Epithelial cell of proximal tubule (primary cell): ENCODE data around the gene CRABP2. TPM values are rescaled to one million over a fixed set of nuclear protein-coding genes. Genes with fewer than 3 reads are reported as not detected.

Source experiments
- DNase-seq: peaks from one replicate; pipeline ENCODE4 v3.0.0-alpha.2; 2011; ENCODE audit warnings: low read depth
- H3K4me3 ChIP-seq: 2 replicates; pipeline ENCODE4 v1.5.1; 2011; ENCODE audit warnings: low read depth, mild to moderate bottlenecking, low read length
- total RNA-seq: library from RNA; depleted of rRNA; stranded (reverse); fragments of >200 nt; gene quantifications from 2 replicates; pipeline ENCODE4 v1.2.3, GENCODE V29; 2015
- TF ChIP-seq, protein P1 (sequence below): conservative IDR thresholded peaks from 2 replicates; pipeline ENCODE4 v1.5.1; 2012; ENCODE audit warnings: low read depth, mild to moderate bottlenecking, low read length

CRABP2 gene
- total RNA-seq, 1 donor from 2014 or later, result 77.1 TPM

DNA sequence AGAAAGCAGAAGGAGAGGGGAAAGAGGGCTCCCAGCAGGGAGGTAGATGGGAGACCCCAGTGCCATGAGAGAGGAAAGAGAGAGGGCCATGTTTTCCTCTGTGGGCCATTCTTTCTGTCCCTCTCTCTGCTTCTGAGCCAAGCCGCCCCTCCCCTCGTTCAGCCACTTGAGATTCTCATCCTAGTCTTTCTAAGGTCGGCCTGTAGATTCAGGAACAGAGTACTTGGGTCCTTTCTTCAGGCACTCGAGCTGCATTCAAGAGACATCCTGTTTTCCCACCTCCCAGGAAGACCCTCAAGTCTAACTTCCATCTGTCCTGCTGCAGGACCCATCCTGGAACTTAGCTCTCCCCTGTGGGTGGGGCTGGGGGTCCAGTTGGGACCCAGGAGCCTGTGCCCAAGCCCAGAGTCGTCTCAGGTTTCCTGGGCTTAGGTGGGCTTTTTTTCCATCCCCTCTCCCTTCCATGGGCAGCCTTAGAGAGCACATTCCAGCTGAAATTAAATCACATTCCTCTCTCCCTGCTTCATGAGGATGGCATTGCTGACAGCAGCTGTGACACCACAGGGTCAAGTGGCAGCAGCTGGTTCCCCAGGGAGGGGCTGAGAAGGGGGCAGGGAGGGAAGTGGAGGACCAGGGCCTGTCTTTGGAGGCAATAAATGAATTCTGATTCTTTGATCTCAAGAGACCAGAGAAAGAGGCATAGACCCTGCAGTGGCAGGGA, 41.2 kb downstream of the CRABP2 start:
- H3K4me3 ChIP-seq, result no peak overlapping the region
- DNase-seq, result no peak
- TF ChIP-seq, protein P1, sequence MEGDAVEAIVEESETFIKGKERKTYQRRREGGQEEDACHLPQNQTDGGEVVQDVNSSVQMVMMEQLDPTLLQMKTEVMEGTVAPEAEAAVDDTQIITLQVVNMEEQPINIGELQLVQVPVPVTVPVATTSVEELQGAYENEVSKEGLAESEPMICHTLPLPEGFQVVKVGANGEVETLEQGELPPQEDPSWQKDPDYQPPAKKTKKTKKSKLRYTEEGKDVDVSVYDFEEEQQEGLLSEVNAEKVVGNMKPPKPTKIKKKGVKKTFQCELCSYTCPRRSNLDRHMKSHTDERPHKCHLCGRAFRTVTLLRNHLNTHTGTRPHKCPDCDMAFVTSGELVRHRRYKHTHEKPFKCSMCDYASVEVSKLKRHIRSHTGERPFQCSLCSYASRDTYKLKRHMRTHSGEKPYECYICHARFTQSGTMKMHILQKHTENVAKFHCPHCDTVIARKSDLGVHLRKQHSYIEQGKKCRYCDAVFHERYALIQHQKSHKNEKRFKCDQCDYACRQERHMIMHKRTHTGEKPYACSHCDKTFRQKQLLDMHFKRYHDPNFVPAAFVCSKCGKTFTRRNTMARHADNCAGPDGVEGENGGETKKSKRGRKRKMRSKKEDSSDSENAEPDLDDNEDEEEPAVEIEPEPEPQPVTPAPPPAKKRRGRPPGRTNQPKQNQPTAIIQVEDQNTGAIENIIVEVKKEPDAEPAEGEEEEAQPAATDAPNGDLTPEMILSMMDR, result no peak

DNA sequence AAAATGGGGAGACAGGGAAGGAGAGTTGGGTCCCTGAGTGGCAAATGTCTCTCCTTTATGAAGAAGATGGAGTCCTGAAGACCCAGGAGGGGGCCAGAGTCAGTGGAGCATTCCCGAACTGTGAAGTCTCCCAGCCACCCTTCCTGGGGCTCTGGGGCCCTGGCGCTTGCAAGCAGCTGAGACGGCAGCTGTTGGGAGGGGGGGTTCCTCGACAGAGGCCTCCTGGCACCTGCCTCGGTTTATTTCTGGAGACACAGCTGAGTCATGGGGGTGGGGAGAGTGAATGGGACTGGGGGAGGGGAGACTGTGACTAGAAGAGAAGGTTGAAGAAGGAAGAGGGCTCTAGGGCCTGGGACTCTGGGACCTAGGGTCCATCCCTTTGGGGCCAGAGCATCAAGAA, 42.2 kb downstream of the CRABP2 start:
- TF ChIP-seq, protein P1, result no peak
- H3K4me3 ChIP-seq, result no peak overlapping the region
- no peak for DNase-seq

DNA sequence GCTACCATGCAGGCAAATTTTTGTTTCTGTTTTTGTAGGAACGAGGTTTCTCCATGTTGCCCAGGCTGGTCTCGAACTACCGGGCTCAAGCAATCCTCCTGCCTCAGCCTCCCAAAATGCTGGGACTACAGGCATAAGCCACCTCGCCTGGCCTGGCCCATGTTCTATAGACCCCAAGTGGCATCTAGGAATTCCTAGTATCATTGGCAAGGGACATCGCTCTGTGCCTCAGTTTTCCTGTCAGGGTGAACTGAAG, 42.7 kb downstream of the CRABP2 start:
- TF ChIP-seq, protein P1, result no peak
- DNase-seq, result no peak
- H3K4me3 ChIP-seq, result no peak overlapping the region

DNA sequence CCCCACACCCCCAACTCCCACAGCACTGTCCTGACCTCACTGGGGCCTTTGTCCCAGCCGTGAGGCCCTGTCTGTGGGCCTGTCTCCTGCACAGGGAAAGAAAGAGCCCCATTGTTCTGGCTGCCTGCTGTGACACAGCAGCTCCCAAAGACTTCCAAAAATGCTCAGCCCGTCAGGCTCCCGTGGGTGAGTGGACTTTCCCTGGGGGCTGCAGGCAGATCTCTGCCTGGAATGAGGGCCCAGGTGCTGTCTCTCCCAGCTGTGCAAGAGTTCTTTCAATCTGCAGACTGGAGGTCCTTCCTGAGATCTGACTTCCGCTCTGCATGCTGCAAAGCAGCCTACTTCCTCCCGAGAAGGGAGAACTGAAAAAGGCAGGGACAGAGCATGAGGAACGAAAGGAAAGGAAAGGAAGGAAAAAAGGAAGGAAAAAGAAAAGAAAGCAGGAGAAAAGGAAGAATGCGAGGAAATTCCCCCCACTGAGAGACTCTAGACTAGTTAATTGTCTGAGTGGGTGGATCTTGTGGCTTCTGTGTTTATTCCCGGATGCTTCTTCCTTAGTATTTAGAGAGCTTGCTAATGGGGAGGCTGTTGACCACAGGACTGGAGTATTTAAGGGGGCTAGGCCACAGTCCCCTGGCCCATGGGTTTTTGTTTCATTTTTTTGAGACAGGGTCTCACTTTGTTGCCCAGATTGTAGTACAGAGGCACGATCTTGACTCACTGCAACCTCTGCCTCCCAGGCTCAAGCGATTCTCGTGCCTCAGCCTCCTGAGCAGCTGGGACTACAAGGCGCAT, 43.2 kb downstream of the CRABP2 start:
- H3K4me3 ChIP-seq, result no peak overlapping the region
- no peak for DNase-seq
- TF ChIP-seq, protein P1, result no peak

DNA sequence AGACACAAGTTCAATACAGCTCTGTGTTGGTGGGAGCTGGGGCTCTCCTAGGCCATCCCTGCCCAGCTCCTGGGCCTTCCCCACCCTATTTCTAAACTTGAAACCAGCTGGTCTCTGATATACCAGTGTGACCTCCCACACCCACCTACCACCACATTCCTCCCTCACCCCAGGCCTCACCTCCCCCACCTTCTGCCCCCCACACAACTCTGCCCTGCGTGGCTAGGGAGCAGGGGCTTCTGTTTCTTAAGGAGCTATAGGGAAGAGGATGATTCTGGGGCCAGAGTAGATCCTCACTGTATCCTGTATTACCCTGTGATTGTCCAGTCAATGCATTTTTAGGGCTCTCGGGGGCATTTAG, 44.7 kb downstream of the CRABP2 start:
- no peak for DNase-seq
- TF ChIP-seq, protein P1, result no peak

DNA sequence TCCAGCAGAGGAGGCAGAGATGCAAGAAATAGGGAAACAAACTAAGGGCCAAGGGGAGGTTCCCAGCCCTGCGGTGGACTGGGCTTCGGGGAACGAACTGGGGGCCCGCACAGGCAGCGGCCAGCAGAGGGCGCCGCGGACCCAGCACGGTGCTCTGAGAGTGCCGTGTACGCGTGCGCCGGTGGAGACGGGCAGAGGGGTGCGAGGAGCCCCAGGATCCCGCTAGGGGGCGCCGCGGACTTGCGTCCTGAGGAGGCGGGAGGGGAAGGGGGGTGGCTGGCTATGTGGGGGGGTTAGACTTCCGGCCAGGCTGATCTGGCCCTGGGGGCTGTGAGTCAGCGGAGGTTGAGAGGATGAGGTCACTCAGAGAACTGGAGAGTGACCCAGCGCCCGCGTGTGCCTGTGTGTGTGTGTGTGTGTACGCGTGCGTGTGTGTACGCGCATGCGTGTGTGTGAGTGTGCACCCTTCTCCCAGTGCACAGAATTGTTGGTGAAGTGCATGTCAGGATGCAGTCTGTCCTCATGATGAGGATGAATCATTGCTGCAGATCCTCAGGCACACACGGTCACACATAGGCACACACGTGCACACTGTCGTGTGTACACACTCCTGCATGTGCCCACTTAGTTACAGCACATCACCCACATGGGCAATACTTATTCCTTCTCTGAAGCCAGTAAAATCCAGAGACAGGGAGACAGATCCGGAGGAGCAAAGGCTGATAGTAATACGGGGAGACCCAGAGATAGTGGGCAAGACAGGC, 45.2 kb downstream of the CRABP2 start:
- TF ChIP-seq, protein P1, result peak; percentile 96
- H3K4me3 ChIP-seq, result peak overlapping the region; percentile 68

More for the DNA sequence above, 44.7 kb downstream of the CRABP2 start:
- H3K4me3 ChIP-seq, result peak overlapping the region; percentile 68

More for the DNA sequence above, 45.2 kb downstream of the CRABP2 start:
- DNase-seq, result peak; percentile 65
